Upper lobe of left lung (tissue), 6 donors: ENCODE results near the gene TNFAIP2. TPM values are rescaled to one million over a fixed set of nuclear protein-coding genes. Genes with fewer than 3 reads are reported as not detected.
"Not testable (repeated sequence)": the region's sequence is repeated elsewhere in the genome, so short reads cannot be mapped to it uniquely, and the experiment has no call there.

Experiments used
- ATAC-seq, 2 donors: fragments of 200-7000 bp; cut with Tn5 transposase; one replicate each; pipeline ENCODE4 v1.9.1; 2022; ENCODE audit warnings: mild to moderate bottlenecking in 2 of 2, moderate library complexity in 2 of 2; ENCODE audit not compliant: low FRiP score in 2 of 2
- DNase-seq, 2 donors: peaks; one replicate each; pipeline ENCODE4 v3.0.0-alpha.2; 2019 to 2020
- H3K27ac ChIP-seq, 4 donors: fragments of 200-600 bp; sonication (generic); one replicate each; pipeline ENCODE4 v1.5.1; 2016 to 2019
- H3K27me3 ChIP-seq, 4 donors: fragments of 200-600 bp; sonication (generic); one replicate each; pipeline ENCODE4 v1.5.1; 2017 to 2019
- H3K36me3 ChIP-seq, 4 donors: fragments of 200-600 bp; sonication (generic); one replicate each; pipeline ENCODE4 v1.5.1; 2016 to 2019
- H3K4me1 ChIP-seq, 4 donors: fragments of 200-600 bp; sonication (generic); one replicate each; pipeline ENCODE4 v1.5.1; 2018 to 2019
- H3K4me3 ChIP-seq, 4 donors: fragments of 200-600 bp; sonication (generic); one replicate each; pipeline ENCODE4 v1.5.1; 2017 to 2019; ENCODE audit warnings: mild to moderate bottlenecking in 2 of 4, moderate library complexity in 1 of 4
- H3K9me3 ChIP-seq, 4 donors: fragments of 200-600 bp; sonication (generic); one replicate each; pipeline ENCODE4 v1.5.1; 2018 to 2019
- EP300 ChIP-seq, 4 donors: sonication (generic); formaldehyde crosslinking; IDR thresholded peaks; one replicate each; pipeline ENCODE4 v1.5.1; 2017; ENCODE audit warnings: antibody characterized with exemption in 4 of 4, control low read depth in 2 of 4
- POLR2A ChIP-seq, 4 donors: fragments of 450-650 bp; IDR thresholded peaks; one replicate each; pipeline ENCODE4 v1.5.1; 2016 to 2017; ENCODE audit warnings: antibody characterized with exemption in 4 of 4, mild to moderate bottlenecking in 2 of 4
- POLR2AphosphoS5 ChIP-seq, 2 donors: sonication (generic); formaldehyde crosslinking; IDR thresholded peaks; one replicate each; pipeline ENCODE4 v1.5.1; 2017; ENCODE audit warnings: antibody characterized with exemption in 2 of 2
- WGBS, 2 donors: methylation state at CpG; one replicate each; pipeline ENCODE4 v1.1.5; 2017 to 2018; 5-methylcytosine and 5-hydroxymethylcytosine counted together
- total RNA-seq, 6 donors: library from RNA; depleted of rRNA in 4 of 6; stranded (reverse); fragments of >200 nt in 4 of 6; gene quantifications; one replicate each; pipeline versions ENCODE4 v1.1.0 to v1.2.1, GENCODE V29; 2016 to 2021
- TF ChIP-seq, protein P1 (sequence below), 6 experiments: fragments of 450-650 bp in 4 of 6; fragments of 200-600 bp in 2 of 6; sonication (generic) in 2 of 6; IDR thresholded peaks; one replicate each; pipeline ENCODE4 v1.5.1; 2016 to 2019; ENCODE audit warnings: antibody characterized with exemption in 6 of 6
- donor health status: DM: no; HTN: no; CAD: no; lungs with moderate emphysema.
- donor health status: DM: no; HTN: yes; CAD: no; lungs with severe emphysema.

The TNFAIP2 gene
- total RNA-seq, 6 donors from 2014 or later, result 51.2 to 542 (median 229) TPM

DNA sequence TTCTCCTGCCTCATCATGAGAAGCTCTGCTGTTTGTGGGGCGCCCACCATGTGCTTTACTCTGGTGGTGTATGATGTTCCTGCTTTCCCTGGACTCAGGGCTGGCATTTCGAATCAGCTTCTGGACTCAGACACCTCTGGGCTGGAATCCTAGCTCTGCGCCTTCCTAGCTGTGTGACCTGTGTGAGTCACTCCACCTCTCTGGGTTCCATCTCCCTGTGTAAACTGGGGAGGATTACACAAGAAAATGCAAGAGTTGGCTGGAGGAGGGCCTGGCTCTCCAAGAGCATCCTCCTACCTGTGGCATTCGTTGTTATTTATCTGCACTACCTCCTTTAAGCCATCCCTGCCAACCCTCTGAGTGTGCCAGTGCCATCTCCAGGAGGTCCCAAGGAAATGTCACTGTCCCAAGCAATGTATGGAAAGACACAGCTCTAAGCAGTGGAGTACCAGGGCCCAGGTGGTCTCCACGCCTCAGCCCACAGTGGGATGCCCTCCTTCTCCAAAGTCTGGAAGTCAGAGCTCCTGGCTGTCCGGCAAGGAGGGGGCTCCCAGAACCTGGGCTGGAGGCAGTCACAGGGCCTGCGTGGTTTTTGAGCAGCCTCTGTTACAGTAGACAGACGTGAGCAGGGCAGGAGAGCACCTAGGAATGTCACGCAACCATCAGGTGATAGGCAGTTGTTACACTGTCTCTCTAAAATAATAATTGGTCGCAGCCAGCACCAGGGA, 7.3 kb upstream of the TNFAIP2 start:
- no peak overlapping the region for H3K4me3 ChIP-seq
- H3K9me3 ChIP-seq, result no peaks in the 10 kb centered on the region
- WGBS, 2 donors, result 85 to 97% methylated on average over 7 to 10 of the region's 10 CpGs
- no peak for TF ChIP-seq POLR2AphosphoS5 (IDR thresholded peaks at IDR 0.05)
- TF ChIP-seq, protein P1, sequence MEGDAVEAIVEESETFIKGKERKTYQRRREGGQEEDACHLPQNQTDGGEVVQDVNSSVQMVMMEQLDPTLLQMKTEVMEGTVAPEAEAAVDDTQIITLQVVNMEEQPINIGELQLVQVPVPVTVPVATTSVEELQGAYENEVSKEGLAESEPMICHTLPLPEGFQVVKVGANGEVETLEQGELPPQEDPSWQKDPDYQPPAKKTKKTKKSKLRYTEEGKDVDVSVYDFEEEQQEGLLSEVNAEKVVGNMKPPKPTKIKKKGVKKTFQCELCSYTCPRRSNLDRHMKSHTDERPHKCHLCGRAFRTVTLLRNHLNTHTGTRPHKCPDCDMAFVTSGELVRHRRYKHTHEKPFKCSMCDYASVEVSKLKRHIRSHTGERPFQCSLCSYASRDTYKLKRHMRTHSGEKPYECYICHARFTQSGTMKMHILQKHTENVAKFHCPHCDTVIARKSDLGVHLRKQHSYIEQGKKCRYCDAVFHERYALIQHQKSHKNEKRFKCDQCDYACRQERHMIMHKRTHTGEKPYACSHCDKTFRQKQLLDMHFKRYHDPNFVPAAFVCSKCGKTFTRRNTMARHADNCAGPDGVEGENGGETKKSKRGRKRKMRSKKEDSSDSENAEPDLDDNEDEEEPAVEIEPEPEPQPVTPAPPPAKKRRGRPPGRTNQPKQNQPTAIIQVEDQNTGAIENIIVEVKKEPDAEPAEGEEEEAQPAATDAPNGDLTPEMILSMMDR (IDR thresholded peaks at IDR 0.05), result no peak
- TF ChIP-seq EP300 (IDR thresholded peaks at IDR 0.05), result no peak
- TF ChIP-seq POLR2A (IDR thresholded peaks at IDR 0.05), result no peak
- DNase-seq (no peak), ATAC-seq (no peak)
- H3K27me3 ChIP-seq, result no peaks in the 10 kb centered on the region
- H3K27ac ChIP-seq, result no peak overlapping the region
- H3K4me1 ChIP-seq, result peaks cover 24 to 54% (median 50%) of the 10 kb centered on the region in 4 donors
- H3K36me3 ChIP-seq, result no peaks in the 10 kb centered on the region

DNA sequence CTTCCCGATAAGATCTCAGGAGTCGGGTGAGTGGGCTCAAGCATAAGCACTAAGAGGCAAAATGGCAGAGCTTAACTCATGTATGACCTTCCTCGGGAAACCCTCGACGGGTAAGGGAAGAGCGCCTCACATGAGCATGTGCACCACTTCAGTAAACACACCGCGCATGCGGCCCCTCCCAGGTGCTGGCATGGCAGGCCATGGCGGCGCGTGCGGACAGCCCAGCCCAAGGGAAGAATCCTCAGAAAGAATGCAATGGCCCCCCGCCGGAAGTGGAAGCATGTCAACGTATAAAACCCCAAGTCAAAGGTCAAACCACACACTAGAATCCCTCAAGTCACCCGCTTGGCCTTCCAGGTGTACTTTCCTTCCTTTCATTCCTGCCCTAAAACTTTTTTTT, 6.6 kb upstream of the TNFAIP2 start:
- peak in 1 of 2 donors; percentile 71 for DNase-seq
- WGBS, 2 donors, result 91 to 93% methylated on average over 17 of the region's 17 CpGs
- ATAC-seq, result no peak

DNA sequence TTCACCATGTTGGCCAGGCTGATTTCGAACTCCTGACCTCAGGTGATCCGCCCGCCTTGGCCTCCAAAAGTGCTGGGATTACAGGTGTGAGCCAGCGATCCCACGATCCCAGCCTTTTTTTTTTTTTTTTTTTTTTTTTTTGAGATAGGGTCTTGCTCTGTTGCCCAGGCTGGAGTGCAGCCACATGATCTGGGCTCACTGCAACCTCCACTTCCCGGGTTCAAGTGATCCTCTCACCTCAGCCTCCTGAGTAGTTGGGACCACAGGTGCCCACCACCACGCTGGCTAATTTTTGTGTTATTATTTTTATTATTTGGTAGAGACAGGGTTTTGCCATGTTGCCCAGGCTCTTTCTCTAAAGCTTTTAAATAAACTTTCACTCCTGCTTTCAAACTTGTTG, 5.8 kb upstream of the TNFAIP2 start:
- not testable (repeated sequence) for H3K4me3 ChIP-seq, H3K36me3 ChIP-seq, DNase-seq, H3K27ac ChIP-seq, ATAC-seq, H3K27me3 ChIP-seq, H3K9me3 ChIP-seq
- peaks cover 35 to 56% (median 50%) of the 10 kb centered on the region in 4 donors for H3K4me1 ChIP-seq
- 96 to 97% methylated on average over 7 of the region's 7 CpGs for WGBS, 2 donors

More for the DNA sequence above, 6.6 kb upstream of the TNFAIP2 start:
- H3K4me1 ChIP-seq, result peaks cover 26 to 54% (median 50%) of the 10 kb centered on the region in 4 donors
- no peaks in the 10 kb centered on the region for H3K9me3 ChIP-seq
- TF ChIP-seq, protein P1 (IDR thresholded peaks at IDR 0.05), result no peak
- TF ChIP-seq POLR2A (IDR thresholded peaks at IDR 0.05), result no peak
- TF ChIP-seq EP300 (IDR thresholded peaks at IDR 0.05), result no peak
- no peak for TF ChIP-seq POLR2AphosphoS5 (IDR thresholded peaks at IDR 0.05)
- H3K27ac ChIP-seq, result no peak overlapping the region
- H3K27me3 ChIP-seq, result no peaks in the 10 kb centered on the region
- H3K36me3 ChIP-seq, result no peaks in the 10 kb centered on the region
- no peak overlapping the region for H3K4me3 ChIP-seq

DNA sequence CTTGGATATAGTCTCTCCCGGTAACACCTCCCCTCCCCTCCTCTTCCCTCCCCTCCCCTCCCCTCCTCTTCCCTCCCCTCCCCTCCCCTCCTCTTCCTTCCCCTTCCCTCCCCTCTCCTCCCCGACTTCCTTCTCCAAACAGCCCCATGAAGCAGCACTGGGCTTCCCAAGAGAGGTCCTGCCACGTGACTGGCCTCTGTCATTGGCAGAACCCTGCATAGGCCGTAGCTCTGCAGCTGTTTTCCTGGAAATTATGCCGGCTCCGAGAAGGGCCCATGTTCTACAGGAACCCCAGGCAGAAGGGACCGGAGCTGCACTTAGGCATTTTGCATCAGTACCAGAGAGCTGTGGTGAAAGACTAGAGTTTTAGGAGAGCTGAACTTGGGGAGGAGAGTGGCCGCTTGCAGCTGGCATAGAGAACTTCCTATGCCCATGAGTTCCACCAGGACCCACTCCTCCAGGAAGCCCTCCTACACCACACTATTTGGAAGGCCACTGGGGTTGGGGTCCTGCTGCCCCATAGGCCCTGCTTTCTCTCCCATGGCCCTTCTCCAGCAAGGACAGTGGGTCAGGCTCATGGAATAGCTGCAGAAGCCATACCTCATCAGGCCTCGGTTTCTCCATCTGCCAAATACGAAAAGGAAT, 5.1 kb upstream of the TNFAIP2 start:
- H3K27me3 ChIP-seq, result no peaks in the 10 kb centered on the region
- DNase-seq, result peak in 1 of 2 donors; percentile 90
- peak in 1 of 2 donors; percentile 50 for ATAC-seq
- H3K9me3 ChIP-seq, result no peaks in the 10 kb centered on the region
- no peaks in the 10 kb centered on the region for H3K36me3 ChIP-seq
- no peak overlapping the region for H3K4me3 ChIP-seq
- peaks cover 41 to 62% (median 53%) of the 10 kb centered on the region in 4 donors for H3K4me1 ChIP-seq
- peak overlapping the region; percentile 72 to 96 (median 88) for H3K27ac ChIP-seq
- 21 to 25% methylated on average over 6 to 8 of the region's 10 CpGs for WGBS, 2 donors
- TF ChIP-seq, protein P1 (IDR thresholded peaks at IDR 0.05), result no peak
- TF ChIP-seq POLR2AphosphoS5 (IDR thresholded peaks at IDR 0.05) (peak; percentile 56 to 63), POLR2A (IDR thresholded peaks at IDR 0.05) (no peak), EP300 (IDR thresholded peaks at IDR 0.05) (peak in 2 of 4 donors; percentile 11 to 72)

DNA sequence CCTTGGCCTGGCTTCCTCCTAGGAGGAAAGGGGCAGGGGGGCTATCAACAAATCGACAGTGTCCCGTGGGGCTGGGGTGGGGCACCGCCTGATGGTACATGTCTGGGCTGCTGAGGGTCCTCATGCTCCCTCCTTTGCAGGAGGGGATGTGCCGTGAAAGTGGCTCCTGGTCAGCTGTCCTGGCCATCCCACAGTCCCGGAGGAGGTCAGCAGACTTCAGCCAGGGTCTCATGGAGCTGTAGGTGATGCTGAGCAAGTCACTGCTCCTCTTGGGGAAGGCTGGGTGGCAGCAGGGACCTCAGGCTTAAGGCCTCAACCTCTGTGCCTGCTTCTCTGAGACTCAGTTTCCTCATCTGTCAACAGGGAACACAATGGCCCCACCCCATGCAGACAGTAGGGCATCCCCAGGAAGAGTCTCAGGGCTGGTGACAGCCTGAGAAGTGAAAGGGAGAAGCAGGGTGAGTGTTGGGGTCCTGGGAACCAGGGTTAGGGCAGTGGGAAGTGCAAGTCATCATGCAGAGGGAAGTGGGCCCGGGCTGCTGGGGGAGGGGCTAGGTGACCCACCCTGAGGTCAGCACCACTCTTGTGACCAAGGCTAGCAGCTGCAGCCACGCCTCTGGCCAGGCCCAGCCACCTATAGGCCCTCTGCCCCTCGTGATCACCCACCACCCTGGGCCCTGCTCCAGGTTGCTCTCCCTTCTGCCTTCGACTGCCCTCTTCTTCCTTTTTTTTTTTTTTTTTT, 4.4 kb upstream of the TNFAIP2 start:
- peaks cover 47 to 69% (median 59%) of the 10 kb centered on the region in 4 donors for H3K4me1 ChIP-seq
- H3K27me3 ChIP-seq, result no peaks in the 10 kb centered on the region
- peak in 1 of 4 donors; percentile 24 for TF ChIP-seq POLR2A (IDR thresholded peaks at IDR 0.05)
- TF ChIP-seq EP300 (IDR thresholded peaks at IDR 0.05), result peak in 1 of 4 donors; percentile 29
- TF ChIP-seq, protein P1 (IDR thresholded peaks at IDR 0.05), result no peak
- TF ChIP-seq POLR2AphosphoS5 (IDR thresholded peaks at IDR 0.05), result peak; percentile 33 to 72
- ATAC-seq (peak; percentile 50 to 68), DNase-seq (peak; percentile 88 to 93)
- no peak overlapping the region for H3K4me3 ChIP-seq
- H3K9me3 ChIP-seq, result no peaks in the 10 kb centered on the region
- WGBS, 2 donors, result 69 to 76% methylated on average over 4 to 9 of the region's 9 CpGs
- H3K36me3 ChIP-seq, result no peaks in the 10 kb centered on the region
- peak overlapping the region; percentile 72 to 96 (median 88) for H3K27ac ChIP-seq

DNA sequence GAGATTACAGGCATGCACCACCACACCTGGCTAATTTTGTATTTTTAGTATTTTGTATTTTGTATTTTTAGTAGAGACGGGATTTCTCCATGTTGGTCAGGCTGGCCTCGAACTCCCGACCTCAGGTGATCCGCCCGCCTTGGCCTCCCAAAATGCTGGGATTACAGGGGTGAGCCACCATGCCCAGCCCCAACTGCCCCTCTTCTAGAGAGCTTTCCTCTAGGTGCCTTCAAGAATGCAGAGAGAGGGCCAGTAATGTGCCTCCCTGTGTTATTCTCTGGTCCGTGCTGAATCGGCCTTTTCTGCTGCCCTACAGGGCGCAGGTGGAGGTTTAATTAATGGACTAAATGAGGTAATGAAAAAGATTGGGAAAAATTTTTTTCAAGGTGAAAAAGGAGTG, 3.7 kb upstream of the TNFAIP2 start:
- WGBS, 2 donors, result 90 to 94% methylated on average over 8 of the region's 8 CpGs
- DNase-seq, ATAC-seq, H3K36me3 ChIP-seq, H3K4me3 ChIP-seq, H3K27me3 ChIP-seq, H3K9me3 ChIP-seq: not testable (repeated sequence)
- Histone ChIP-seq H3K27ac (peak overlapping the region; percentile 55 to 96 (median 88)), H3K4me1 (peaks cover 54 to 74% (median 65%) of the 10 kb centered on the region in 4 donors)
